Measurements from ENCODE around the gene GID8. TPM values are rescaled to one million over a fixed set of nuclear protein-coding genes. Genes with fewer than 3 reads are reported as not detected.
A peak's percentile ranks its signal among the peaks of the same experiment; 100 is the strongest.

The GID8 gene
- total RNA-seq, 2 donors from 2014 or later: 16.8 to 18.7 TPM

DNA sequence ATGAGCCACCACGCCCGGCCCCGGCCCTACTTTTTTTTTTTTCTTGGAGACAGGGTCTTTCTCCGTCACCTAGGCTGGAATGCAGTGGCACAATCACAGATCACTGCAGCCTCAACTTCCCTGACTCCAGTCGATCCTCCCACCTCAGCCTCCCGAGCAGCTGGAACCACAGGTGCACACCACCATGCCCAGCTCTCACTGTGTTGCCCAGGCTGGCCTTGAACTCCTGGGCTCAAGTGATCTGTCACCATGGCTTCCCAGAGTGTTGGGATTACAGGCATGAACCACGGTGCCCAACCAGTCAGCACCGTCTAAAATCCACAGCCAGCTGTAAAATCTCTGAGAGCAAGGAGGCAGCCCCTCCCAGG, 32.0 kb downstream of the GID8 start:
- Histone ChIP-seq H3K27me3 (peaks cover 7 to 12% of the 10 kb centered on the region in 2 donors), H3K4me3 (no peak overlapping the region), H3K36me3 (no peaks in the 10 kb centered on the region), H3K4me1 (peaks cover 0 to 8% of the 10 kb centered on the region in 2 donors), H3K9me3 (no peaks in the 10 kb centered on the region), H3K27ac (no peak overlapping the region)
- DNase-seq (ENCODE audit: low spot score): no peak
- TF ChIP-seq, protein P1, sequence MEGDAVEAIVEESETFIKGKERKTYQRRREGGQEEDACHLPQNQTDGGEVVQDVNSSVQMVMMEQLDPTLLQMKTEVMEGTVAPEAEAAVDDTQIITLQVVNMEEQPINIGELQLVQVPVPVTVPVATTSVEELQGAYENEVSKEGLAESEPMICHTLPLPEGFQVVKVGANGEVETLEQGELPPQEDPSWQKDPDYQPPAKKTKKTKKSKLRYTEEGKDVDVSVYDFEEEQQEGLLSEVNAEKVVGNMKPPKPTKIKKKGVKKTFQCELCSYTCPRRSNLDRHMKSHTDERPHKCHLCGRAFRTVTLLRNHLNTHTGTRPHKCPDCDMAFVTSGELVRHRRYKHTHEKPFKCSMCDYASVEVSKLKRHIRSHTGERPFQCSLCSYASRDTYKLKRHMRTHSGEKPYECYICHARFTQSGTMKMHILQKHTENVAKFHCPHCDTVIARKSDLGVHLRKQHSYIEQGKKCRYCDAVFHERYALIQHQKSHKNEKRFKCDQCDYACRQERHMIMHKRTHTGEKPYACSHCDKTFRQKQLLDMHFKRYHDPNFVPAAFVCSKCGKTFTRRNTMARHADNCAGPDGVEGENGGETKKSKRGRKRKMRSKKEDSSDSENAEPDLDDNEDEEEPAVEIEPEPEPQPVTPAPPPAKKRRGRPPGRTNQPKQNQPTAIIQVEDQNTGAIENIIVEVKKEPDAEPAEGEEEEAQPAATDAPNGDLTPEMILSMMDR (IDR thresholded peaks at IDR 0.05): no peak

DNA sequence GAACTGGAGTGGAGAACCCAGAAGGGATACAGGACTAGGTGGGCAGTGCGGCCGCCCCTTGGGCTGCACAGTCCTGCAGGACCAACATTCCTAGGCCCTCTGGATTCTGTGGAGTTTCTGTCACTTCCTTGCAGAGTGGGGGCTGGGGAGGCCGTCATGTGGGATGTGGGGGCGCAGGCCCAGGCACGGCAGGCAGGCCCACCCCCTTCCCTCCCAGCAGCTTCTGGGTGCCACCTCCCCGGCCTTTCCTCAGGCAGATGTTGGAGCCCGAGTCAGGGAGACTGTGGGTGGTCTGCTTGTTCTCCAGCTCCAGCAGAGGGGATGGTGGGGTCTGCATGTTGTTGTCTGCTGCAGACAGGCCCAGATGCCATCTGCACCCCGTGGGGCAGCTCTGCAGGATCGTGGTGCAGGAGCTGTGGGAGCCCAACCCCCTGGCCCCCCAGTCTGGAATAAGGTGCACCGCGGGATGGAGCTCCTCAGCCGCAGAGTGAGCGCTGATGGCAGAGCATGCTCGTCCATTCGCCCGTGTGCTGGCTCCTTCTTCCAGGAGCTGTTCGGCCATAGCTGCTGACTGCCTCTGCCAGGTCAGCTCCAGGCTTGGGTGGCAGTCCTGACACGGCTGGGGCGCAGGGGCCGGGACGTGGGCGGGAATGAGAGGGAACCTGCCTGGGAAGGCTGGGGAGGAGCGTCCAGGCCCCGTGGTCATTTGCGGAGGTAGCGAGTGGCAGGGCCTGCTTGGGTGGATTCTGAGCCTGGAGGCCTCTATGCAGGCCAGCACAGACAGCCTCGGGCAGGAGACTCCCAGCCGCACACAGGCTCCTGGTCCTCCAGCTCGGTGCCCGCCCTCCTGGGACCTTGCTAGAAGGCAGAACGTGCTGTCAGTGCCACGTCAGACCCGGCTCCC, 32.6 kb downstream of the GID8 start:
- peaks cover 0 to 8% of the 10 kb centered on the region in 2 donors for H3K4me1 ChIP-seq
- TF ChIP-seq, protein P1 (IDR thresholded peaks at IDR 0.05): no peak
- H3K27me3 ChIP-seq: peaks cover 7 to 18% of the 10 kb centered on the region in 2 donors
- H3K9me3 ChIP-seq: no peaks in the 10 kb centered on the region
- no peak for DNase-seq (ENCODE audit: low spot score)
- H3K27ac ChIP-seq: no peak overlapping the region
- H3K36me3 ChIP-seq: no peaks in the 10 kb centered on the region
- H3K4me3 ChIP-seq: no peak overlapping the region

DNA sequence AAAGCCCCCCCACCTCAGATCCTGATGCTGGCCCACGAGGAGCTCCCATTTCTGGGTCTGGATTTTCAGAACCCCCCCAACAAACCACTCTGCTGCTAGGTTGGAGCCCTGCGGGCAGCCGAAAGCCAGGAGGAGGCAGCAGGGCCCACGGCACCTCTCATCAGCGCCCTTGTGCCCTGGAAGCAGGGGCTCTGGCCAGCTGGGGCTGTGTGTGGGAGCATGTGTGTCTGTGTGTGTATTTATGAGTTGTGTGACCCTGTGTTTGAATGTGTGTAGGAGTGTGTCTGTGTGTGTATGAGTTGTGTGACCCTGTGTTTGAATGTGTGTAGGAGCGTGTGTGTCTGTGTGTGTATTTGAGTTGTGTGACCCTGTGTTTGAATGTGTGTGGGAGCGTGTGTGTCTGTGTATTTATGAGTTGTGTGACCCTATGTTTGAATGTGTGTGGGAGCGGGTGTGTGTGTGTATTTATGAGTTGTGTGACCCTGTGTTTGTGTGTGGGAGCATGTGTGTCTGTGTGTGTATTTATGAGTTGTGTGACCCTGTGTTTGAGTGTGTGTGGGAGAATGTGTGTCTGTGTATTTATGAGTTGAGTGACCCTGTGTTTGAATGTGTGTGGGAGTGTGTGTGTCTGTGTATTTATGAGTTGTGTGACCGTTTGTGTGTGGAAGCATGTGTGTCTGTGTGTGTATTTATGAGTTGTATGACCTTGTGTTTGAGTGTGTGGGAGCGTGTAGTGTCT, 33.4 kb downstream of the GID8 start:
- H3K4me1 ChIP-seq: peaks cover 0 to 8% of the 10 kb centered on the region in 2 donors
- H3K36me3 ChIP-seq: no peaks in the 10 kb centered on the region
- peaks cover 7 to 18% of the 10 kb centered on the region in 2 donors for H3K27me3 ChIP-seq
- TF ChIP-seq, protein P1 (IDR thresholded peaks at IDR 0.05): no peak
- H3K27ac ChIP-seq: no peak overlapping the region
- no peaks in the 10 kb centered on the region for H3K9me3 ChIP-seq
- no peak overlapping the region for H3K4me3 ChIP-seq
- no peak for DNase-seq (ENCODE audit: low spot score)

GRCh38 chr20:62971950-62972844, 34.2 kb downstream of the GID8 start:
- peak; percentile 83 for DNase-seq (ENCODE audit: low spot score)
- Histone ChIP-seq H3K27ac (no peak overlapping the region), H3K4me3 (peak overlapping the region; percentile 9 to 45), H3K9me3 (no peaks in the 10 kb centered on the region), H3K27me3 (peaks cover 7 to 18% of the 10 kb centered on the region in 2 donors), H3K36me3 (no peaks in the 10 kb centered on the region), H3K4me1 (peaks cover 0 to 8% of the 10 kb centered on the region in 2 donors)
- TF ChIP-seq, protein P1 (IDR thresholded peaks at IDR 0.05): peak; percentile 73 to 87
